Kidney epithelial cell (primary cell): Measurements from ENCODE around the gene TBC1D4. TPM values are rescaled to one million over a fixed set of nuclear protein-coding genes. Genes with fewer than 3 reads are reported as not detected.

Source experiments
- DNase-seq: peaks from one replicate; pipeline ENCODE4 v3.0.0-alpha.2; 2010; ENCODE audit warnings: low read depth
- H3K27me3 ChIP-seq: 2 replicates; pipeline ENCODE4 v1.6.0; 2011; ENCODE audit warnings: low read length; ENCODE audit not compliant: control insufficient read depth, insufficient read depth
- H3K36me3 ChIP-seq: 2 replicates; pipeline ENCODE4 v1.5.1; 2011; ENCODE audit warnings: low read length; ENCODE audit not compliant: control insufficient read depth, insufficient read depth
- H3K4me3 ChIP-seq: 2 replicates; pipeline ENCODE4 v1.5.1; 2011; ENCODE audit warnings: low read depth, mild to moderate bottlenecking, control low read depth, low read length
- CTCF ChIP-seq: IDR thresholded peaks from 2 replicates; pipeline ENCODE4 v1.5.1; 2011; ENCODE audit warnings: mild to moderate bottlenecking, moderate library complexity, low read length, control low read depth, inconsistent platforms; ENCODE audit not compliant: insufficient read depth, poor library complexity, severe bottlenecking
- total RNA-seq: library from RNA; depleted of rRNA; stranded (reverse); fragments of >200 nt; gene quantifications from 2 replicates; pipeline ENCODE4 v1.2.3, GENCODE V29; 2015

The TBC1D4 gene
- total RNA-seq, 1 donor from 2014 or later: 8.6 TPM

- TF ChIP-seq CTCF: no peak
- H3K27me3 ChIP-seq: no peaks in the 10 kb centered on the region
- no peak for DNase-seq
- no peak overlapping the region for H3K4me3 ChIP-seq
- H3K36me3 ChIP-seq: no peaks in the 10 kb centered on the region
Observed at GRCh38 chr13:75334634-75335447, 147.1 kb downstream of the TBC1D4 start.

- Histone ChIP-seq H3K36me3 (no peaks in the 10 kb centered on the region), H3K4me3 (no peak overlapping the region), H3K27me3 (no peaks in the 10 kb centered on the region)
- DNase-seq: peak; percentile 2
- TF ChIP-seq CTCF: no peak
Observed at GRCh38 chr13:75333103-75333502, 148.9 kb downstream of the TBC1D4 start.

GRCh38 chr13:75331792-75332349, 150.1 kb downstream of the TBC1D4 start:
- Histone ChIP-seq H3K4me3 (no peak overlapping the region), H3K27me3 (no peaks in the 10 kb centered on the region), H3K36me3 (no peaks in the 10 kb centered on the region)
- TF ChIP-seq CTCF: no peak
- no peak for DNase-seq

GRCh38 chr13:75330770-75331169, 151.2 kb downstream of the TBC1D4 start:
- no peaks in the 10 kb centered on the region for H3K36me3 ChIP-seq
- H3K4me3 ChIP-seq: no peak overlapping the region
- no peak for DNase-seq
- no peaks in the 10 kb centered on the region for H3K27me3 ChIP-seq
- TF ChIP-seq CTCF: no peak

GRCh38 chr13:75329723-75330122, 152.2 kb downstream of the TBC1D4 start:
- no peak for TF ChIP-seq CTCF
- no peak for DNase-seq
- no peaks in the 10 kb centered on the region for H3K36me3 ChIP-seq
- H3K27me3 ChIP-seq: no peaks in the 10 kb centered on the region
- H3K4me3 ChIP-seq: no peak overlapping the region
